GM18511 (cell line): ENCODE measurements around the gene NAV2.

Experiments used
- ATAC-seq: cut with Tn5 transposase; IDR thresholded peaks from one replicate; pipeline ENCODE4 v1.9.1; 2021; ENCODE audit warnings: mild to moderate bottlenecking, moderate library complexity; ENCODE audit not compliant: unreplicated experiment

Gene NAV2

GRCh38 chr11:19805376-19805775, 92.7 kb downstream of the NAV2 start:
- no peak for ATAC-seq

- no peak for ATAC-seq
Measured at GRCh38 chr11:19805827-19806226, 93.2 kb downstream of the NAV2 start.

GRCh38 chr11:19806251-19806650, 93.6 kb downstream of the NAV2 start:
- ATAC-seq, result no peak

- ATAC-seq, result no peak
Measured at GRCh38 chr11:19808076-19808911, 95.7 kb downstream of the NAV2 start.

GRCh38 chr11:19810852-19811251, 98.2 kb downstream of the NAV2 start:
- ATAC-seq, result no peak

GRCh38 chr11:19811380-19811779, 98.7 kb downstream of the NAV2 start:
- no peak for ATAC-seq

- ATAC-seq, result no peak
Measured at GRCh38 chr11:19812096-19812495, 99.5 kb downstream of the NAV2 start.

GRCh38 chr11:19812710-19813109, 100.1 kb downstream of the NAV2 start:
- no peak for ATAC-seq

- ATAC-seq, result no peak
Measured at GRCh38 chr11:19813158-19813879, 100.7 kb downstream of the NAV2 start.

GRCh38 chr11:19814421-19814820, 101.8 kb downstream of the NAV2 start:
- no peak for ATAC-seq

GRCh38 chr11:19816040-19816439, 103.4 kb downstream of the NAV2 start:
- no peak for ATAC-seq

GRCh38 chr11:19816817-19817216, 104.2 kb downstream of the NAV2 start:
- ATAC-seq, result no peak

- no peak for ATAC-seq
Measured at GRCh38 chr11:19817265-19817851, 104.7 kb downstream of the NAV2 start.

- no peak for ATAC-seq
Measured at GRCh38 chr11:19817870-19818269, 105.2 kb downstream of the NAV2 start.

GRCh38 chr11:19818619-19819018, 106.0 kb downstream of the NAV2 start:
- no peak for ATAC-seq

GRCh38 chr11:19819148-19819547, 106.5 kb downstream of the NAV2 start:
- no peak for ATAC-seq

- no peak for ATAC-seq
Measured at GRCh38 chr11:19820100-19820499, 107.5 kb downstream of the NAV2 start.

GRCh38 chr11:19821412-19821875, 108.8 kb downstream of the NAV2 start:
- no peak for ATAC-seq

GRCh38 chr11:19821993-19822392, 109.4 kb downstream of the NAV2 start:
- ATAC-seq, result no peak

GRCh38 chr11:19822531-19822930, 109.9 kb downstream of the NAV2 start:
- ATAC-seq, result no peak

GRCh38 chr11:19826606-19827005, 114.0 kb downstream of the NAV2 start:
- ATAC-seq, result no peak
